ENCODE results near the gene LIG1. TPM values are rescaled to one million over a fixed set of nuclear protein-coding genes. Genes with fewer than 3 reads are reported as not detected.
A peak's percentile ranks its signal among the peaks of the same experiment; 100 is the strongest.

Gene LIG1
- total and polyA plus RNA-seq, 2 of the 13 experiments (the other 11 are each of a cell fraction or from before 2014, with no cell fraction given): 20.1 to 64.4 TPM

DNA sequence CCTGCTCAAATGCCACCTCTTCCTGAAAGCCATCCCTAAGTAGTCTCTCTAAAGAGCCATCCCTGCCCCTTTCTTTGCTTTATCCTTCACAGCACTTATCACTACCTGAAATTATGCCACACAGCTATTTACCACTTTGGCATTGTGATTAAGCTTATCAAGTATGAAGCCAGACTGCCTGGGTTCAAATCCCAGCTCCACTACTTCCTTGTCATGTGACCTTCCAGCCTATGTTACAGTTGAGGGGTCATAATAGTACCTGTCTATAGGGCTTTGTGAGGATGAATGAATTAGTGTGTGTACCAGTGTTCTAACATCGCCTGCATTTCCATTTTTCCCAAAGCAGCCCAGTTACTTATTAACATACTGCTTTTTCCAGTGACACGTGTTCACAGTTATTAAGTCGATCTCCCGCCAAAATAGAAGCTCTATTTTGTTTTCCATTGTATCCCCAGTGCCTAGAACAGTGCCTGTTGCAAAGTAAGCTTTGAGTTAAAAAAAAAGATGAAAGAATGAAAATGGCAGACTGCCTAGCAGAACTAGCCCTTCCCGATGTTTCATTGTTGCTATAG is 33.2 kb upstream of the LIG1 start (continued):
- TF ChIP-seq TFE3 (CRISPR knock-in tag; IDR thresholded peaks at IDR 0.05): 0 out of 2 replicates have a peak, but pooled peaks have one; percentile 3
- TF ChIP-seq MYNN (CRISPR knock-in tag; IDR thresholded peaks at IDR 0.05; ENCODE audit: low read depth): peak; percentile 34; the same call in 1 of the 2 replicates
- TF ChIP-seq SMAD3 (CRISPR knock-in tag; IDR thresholded peaks at IDR 0.05): no peak
- no peak for TF ChIP-seq ZNF883 (CRISPR knock-in tag; IDR thresholded peaks at IDR 0.05; ENCODE audit: not compliant biosample characterization)

DNA sequence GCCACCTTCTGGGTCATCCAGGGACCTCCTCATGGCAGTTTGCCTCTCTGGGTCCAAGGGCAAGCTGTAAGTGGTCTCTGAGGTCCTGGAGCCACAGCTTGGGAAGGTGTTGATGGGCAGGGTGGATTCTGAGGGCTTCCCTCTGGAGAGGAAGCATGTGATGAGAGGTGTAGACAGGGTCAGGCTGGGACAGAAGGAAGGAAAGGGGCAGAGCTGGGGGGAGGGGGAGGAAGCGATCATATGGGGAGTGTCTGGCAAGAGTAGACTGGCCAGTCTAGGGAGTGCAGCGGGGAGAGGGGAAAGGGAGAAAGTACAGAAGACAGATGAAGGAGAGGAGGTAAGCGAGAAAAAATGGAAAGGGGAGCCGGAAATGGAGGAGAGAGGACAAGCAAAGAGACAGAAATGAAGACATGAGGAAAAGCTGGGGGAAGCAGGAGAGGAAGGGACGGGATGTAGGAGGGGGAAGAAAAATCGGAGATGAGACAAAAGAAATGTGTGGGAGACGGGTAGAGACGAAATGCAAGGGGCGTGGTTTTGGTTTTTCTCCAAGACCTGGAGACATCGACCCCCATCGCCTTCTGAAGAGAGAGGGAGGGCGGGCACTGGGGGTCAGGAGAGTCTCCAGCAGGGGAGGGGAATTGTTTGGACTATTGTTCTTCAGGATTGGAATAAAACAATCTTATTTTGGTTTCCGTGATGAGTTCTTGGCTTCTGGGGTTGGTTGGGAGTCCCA is 27.0 kb upstream of the LIG1 start:
- in situ Hi-C loops (cut with HindIII; ENCODE audit: extremely low pct_ligation_motif_present, low pct_unique_long_range_greater_than_20kb): no loop called here

More for the DNA sequence above, 27.0 kb upstream of the LIG1 start:
- peak; percentile 61; the same call in 1 of the 2 replicates for TF ChIP-seq ZC3H13 (CRISPR knock-in tag; IDR thresholded peaks at IDR 0.05)
- no peak for TF ChIP-seq NCOR1 (IDR thresholded peaks at IDR 0.05; ENCODE audit: borderline replicate concordance, low read length)
- Histone ChIP-seq H3K4me1 (ENCODE audit: insufficient read depth, low read length) (no peaks in the 10 kb centered on the region), H3K4me2 (ENCODE audit: low read depth, low read length) (no peak overlapping the region), H3K9me3 (ENCODE audit: low read length) (no peaks in the 10 kb centered on the region), H2AFZ (ENCODE audit: low read length) (no peak overlapping the region), H3K79me2 (ENCODE audit: insufficient read depth, low read length) (no peaks in the 10 kb centered on the region), H3K4me3 (replicated peaks in 1 of 3; ENCODE audit: insufficient read depth in 1 of 3, low read depth in 2 of 3, low read length in 3 of 3) (no peak overlapping the region), H3K9ac (ENCODE audit: insufficient read depth, low read depth, low read length) (no peak overlapping the region), H3K27me3 (ENCODE audit: control insufficient read depth in 1 of 2, insufficient read depth in 2 of 2, low read length in 2 of 2) (no peaks in the 10 kb centered on the region), H4K20me1 (ENCODE audit: insufficient read depth, low read length) (no peaks in the 10 kb centered on the region), H3K27ac (ENCODE audit: extremely low read length, insufficient read depth, low read length) (no peak overlapping the region), H3K36me3 (replicated peaks in 1 of 2; ENCODE audit: control insufficient read depth in 1 of 2, insufficient read depth in 2 of 2, low read length in 2 of 2) (no peaks in the 10 kb centered on the region)
- peak; percentile 38 for ATAC-seq
- no peak for DNase-seq (ENCODE audit: low spot score)
- ChIA-PET POLR2A (interaction anchor here (0.6 kb wide), 1 partner anchor 23 kb away, joined by 3 read pairs; no protein-coding TSS in a partner anchor), CTCF (ENCODE audit: low intra/inter-chr PET ratio, low total read pairs) (no interaction called here)
- intact Hi-C loops (cut with micrococcal nuclease; ENCODE audit: unreplicated experiment): no loop called here
- BruUV-seq (replicated peaks): no TSS peak
- WGBS (ENCODE audit: low lambda C conversion rate): 72% methylated on average over 13 of the region's 13 CpGs
- FAIRE-seq: no peak
